8988T (cell line): ENCODE results near the gene OGG1.
A peak's percentile ranks its signal among the peaks of the same experiment; 100 is the strongest.
"Not testable (repeated sequence)": the region's sequence is repeated elsewhere in the genome, so short reads cannot be mapped to it uniquely, and the experiment has no call there.

Experiments
- DNase-seq: peaks from one replicate; pipeline ENCODE4 v3.0.0; 2011

The OGG1 gene

GRCh38 chr3:9768141-9768775 is 18.5 kb downstream of the OGG1 start:
- DNase-seq, result no peak

- DNase-seq, result no peak
These were observed 19.3 kb downstream of the OGG1 start for GRCh38 chr3:9769012-9769411.

GRCh38 chr3:9769426-9770275 is 19.9 kb downstream of the OGG1 start, which contains the start of gene CAMK1:
Gene CAMK1, minus strand, starts transcription at chr3:9769947. Its CDS starts 2,198 bp downstream, at chr3:9767749.
- peak; percentile 78 for DNase-seq

- no peak for DNase-seq
These were observed 20.6 kb downstream of the OGG1 start for GRCh38 chr3:9770276-9770812.

- DNase-seq, result not testable (repeated sequence)
These were observed 21.3 kb downstream of the OGG1 start for GRCh38 chr3:9771007-9771406.

- no peak for DNase-seq
These were observed 27.3 kb downstream of the OGG1 start for GRCh38 chr3:9776896-9777693.

- DNase-seq, result no peak
These were observed 27.9 kb downstream of the OGG1 start for GRCh38 chr3:9777694-9778021.

- DNase-seq, result no peak
These were observed 28.7 kb downstream of the OGG1 start for GRCh38 chr3:9778143-9779074.

- no peak for DNase-seq
These were observed 29.4 kb downstream of the OGG1 start for GRCh38 chr3:9779075-9779593.

GRCh38 chr3:9779721-9780457 is 30.1 kb downstream of the OGG1 start:
- no peak for DNase-seq

GRCh38 chr3:9780458-9780812 is 30.7 kb downstream of the OGG1 start:
- no peak for DNase-seq

GRCh38 chr3:9780910-9781309 is 31.2 kb downstream of the OGG1 start:
- DNase-seq, result no peak

- no peak for DNase-seq
These were observed 31.8 kb downstream of the OGG1 start for GRCh38 chr3:9781551-9781950.

- DNase-seq, result no peak
These were observed 32.3 kb downstream of the OGG1 start for GRCh38 chr3:9781978-9782603.

GRCh38 chr3:9782770-9783169 is 33.0 kb downstream of the OGG1 start:
- peak; percentile 48 for DNase-seq

GRCh38 chr3:9783954-9784353 is 34.2 kb downstream of the OGG1 start:
- DNase-seq, result no peak

GRCh38 chr3:9784965-9785364 is 35.2 kb downstream of the OGG1 start:
- DNase-seq, result no peak

- DNase-seq, result no peak
These were observed 35.9 kb downstream of the OGG1 start for GRCh38 chr3:9785602-9786001.

GRCh38 chr3:9786209-9786739 is 36.5 kb downstream of the OGG1 start:
- no peak for DNase-seq
